GM21360 (cell line): ENCODE data around the gene SHISA6.

Source experiments
- ATAC-seq: cut with Tn5 transposase; IDR thresholded peaks from one replicate; pipeline ENCODE4 v1.9.1; 2021; ENCODE audit warnings: mild to moderate bottlenecking, moderate library complexity; ENCODE audit not compliant: unreplicated experiment

The SHISA6 gene

DNA sequence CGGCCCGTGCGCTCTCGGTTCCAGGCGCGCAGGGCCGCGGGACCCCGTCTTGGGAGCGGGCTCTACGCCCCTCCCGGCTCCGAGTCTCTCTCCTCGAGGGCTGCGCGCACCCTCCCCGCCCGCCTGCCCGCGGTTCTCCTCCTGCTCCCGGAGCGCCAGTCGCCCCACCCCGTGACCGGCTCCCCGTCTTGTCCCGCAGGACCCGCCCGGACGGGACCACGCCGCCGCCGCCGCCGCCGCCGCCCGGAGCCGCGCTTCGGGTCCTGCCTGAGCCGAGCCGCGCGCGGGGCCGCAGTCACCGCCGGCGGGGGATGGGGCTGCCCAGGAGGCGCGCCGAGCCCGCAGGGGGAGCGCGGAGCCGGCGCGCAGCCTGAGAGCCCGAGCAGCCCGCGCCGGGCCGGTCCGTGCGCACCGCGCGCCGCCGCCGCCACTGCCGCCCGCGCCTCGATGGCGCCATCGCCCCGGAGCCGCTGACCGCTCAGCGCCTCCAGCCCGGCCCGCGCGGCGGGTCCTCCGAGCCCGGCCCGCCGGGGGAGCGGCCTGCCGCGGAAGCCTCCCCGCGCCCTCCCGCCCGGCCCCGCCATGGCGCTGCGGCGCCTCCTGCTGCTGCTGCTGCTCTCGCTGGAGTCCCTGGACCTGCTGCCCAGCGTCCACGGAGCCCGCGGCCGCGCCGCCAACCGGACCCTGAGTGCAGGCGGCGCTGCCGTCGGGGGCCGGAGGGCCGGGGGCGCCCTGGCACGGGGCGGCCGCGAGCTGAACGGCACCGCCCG is at the start of gene SHISA6:
TSS of gene SHISA6 (plus strand) at position 373 of the 770 bp plus-strand sequence.
- ATAC-seq, result no peak

DNA sequence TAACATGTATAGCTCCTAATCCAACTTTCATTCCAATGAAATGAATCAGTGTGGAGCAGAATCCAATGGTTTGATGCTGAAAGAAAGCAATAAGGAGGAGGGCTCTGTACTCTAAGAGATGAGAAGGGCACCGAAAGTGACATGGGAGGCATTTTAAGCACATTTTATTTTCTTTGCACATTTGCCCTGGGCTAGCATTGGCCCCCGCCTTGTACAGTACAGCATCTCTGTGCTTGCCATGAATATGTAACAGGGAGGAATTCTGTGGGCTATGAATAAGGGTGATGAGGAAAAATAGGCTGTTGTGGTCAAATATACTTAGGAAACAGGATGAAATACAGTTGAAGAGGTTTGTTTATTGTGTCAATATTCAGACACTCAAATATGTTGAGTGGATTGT is 45.2 kb upstream of the SHISA6 start:
- no peak for ATAC-seq

DNA sequence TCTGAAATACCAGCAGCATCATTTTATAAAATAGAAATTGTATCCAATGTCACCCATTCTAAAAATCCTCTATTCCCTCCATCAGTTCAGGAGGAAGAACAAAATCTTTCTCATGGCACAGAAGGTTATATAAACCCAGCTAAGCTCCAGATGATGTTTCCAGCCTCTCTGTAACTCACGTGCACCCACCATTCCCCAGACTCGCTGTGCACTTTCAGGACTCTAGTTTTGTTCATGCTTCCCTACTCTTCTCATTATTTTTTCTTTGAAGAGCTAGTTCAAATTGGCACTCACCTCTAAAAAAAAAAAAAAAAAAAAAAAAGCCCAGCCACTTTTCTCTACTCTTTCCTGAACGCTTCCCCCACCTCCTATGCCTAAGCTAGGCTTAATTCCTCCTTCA is 36.0 kb upstream of the SHISA6 start:
- no peak for ATAC-seq

DNA sequence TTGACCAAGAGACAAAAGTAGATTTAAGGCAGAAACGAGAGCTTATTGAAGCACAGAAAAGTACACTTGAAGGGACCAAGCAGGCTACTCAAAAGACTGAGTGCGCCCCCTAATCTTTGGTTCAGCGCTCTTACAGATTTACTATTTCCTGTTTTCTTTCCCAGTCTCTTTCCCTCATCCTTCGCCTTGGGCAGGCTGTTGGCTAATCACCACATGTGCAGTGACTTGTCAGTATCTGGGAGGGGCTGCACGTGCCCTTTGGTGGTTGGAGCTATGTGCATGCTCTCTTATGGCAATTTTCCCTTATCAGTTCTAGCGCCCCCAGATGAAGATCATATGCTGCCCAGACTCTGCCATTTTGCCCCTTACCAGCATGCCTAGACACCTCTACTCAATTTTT is 35.4 kb upstream of the SHISA6 start:
- no peak for ATAC-seq

DNA sequence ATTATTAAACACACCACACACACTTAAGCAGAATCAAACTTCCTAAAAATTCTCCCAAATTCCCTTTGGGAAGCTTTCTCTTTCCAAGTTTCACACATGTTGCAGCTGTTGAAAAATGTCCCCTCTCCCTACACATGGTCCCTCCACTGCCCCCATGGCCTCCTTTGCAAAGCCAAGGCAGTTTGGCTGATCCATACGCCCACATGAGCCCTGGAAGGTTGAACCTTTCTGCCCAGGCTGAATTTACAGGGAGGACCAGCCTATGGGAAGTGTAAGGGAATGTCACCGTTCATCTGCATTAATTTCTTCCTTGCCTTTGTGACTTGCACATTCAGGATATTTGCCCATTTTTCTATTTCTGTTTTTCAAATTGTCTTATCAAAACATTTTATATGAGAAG is 31.1 kb upstream of the SHISA6 start:
- ATAC-seq, result no peak

DNA sequence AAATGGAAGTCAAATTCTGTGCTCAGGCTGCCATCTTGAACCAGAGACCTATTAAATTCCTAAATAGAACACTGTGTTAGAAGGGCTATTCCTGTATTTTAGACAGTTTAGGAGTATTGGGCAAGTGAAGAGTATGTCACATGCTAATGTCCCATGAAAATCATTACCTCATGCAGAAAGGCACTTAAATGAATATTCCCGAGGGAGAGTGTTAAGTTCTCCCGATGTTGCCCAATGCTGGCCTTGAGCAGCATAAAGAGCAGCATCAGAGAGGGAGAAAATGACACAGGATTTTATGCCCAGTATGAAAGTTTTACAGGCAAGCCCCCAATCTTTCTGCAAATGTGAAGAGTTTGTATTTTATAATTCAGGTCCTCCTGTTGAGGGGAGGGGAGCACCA is 28.2 kb upstream of the SHISA6 start:
- ATAC-seq, result no peak

DNA sequence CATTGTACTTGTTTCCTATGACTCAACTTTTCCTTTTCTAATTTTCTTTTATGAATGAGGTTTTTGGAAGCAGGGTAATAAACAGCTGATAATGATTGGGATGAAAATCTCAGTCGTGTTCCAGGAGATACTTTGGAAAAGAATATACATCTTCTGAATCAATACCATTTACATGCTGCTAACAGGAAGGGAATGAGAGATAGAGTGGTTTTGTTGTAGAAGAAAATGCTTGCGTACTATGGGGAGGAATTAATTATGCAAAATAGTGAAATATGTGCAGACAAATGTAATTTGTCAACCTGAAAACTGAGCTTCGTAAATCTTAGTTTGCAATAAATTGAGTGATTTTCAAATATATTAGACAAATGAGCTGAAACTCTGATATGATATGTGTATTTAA is 24.0 kb upstream of the SHISA6 start:
- no peak for ATAC-seq

DNA sequence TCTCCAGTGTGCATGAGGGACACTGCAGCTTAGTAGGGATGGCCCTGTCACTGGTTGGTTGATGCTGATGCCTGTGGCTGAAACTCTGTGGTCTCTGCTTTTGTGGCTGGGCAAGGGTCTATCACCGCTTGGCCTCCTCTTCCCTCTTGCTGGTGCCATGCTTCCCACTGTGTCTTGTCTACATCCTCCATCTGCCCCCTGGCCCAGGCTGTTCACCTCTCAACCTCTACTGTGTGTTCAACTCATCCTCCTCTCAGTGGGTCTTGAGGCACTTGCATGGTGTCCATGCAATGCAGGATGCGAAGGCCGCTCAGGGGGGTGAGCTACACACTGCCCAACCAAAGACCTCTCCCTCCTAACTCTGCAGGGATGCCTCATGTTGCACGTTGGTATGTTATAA is 19.8 kb upstream of the SHISA6 start:
- ATAC-seq, result no peak

DNA sequence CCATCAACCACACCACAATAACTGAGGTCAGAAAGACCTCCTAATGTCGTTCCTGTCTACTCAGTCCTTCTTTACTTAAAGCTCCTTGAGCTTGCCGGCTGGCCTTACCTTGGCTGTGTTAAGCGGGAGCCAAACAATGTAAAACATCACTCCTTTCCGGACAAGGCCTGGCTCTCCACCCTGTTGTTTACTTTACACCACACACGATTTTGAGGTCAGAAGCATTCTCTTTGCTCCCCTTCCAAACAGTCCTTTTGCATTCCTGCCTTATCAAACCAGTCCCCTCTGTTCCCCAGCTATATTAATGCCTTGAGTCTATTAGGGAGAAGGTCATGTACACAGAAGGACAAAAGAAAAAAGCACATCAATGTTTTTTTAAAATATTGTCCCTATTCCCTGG is 19.3 kb upstream of the SHISA6 start:
- ATAC-seq, result no peak

DNA sequence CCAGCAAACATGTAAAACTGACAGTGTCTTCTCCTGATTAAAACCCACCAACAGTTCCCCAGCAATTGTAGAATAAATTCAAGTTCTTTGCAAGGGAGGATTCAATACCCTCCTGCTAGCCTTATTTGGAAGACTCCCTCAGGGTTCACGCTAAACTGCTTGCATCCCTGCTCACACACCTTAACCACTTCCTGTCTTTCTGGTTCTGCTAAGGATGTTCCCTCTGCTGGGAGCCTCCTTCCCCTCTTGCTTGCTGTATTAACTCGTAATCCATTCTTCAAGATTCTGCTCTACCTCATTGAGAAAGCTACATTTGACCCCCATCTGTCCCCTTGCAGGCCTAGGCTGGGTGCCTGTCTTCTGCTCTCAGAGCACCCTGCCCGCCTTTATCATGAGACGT is 2.3 kb upstream of the SHISA6 start:
- ATAC-seq, result no peak

DNA sequence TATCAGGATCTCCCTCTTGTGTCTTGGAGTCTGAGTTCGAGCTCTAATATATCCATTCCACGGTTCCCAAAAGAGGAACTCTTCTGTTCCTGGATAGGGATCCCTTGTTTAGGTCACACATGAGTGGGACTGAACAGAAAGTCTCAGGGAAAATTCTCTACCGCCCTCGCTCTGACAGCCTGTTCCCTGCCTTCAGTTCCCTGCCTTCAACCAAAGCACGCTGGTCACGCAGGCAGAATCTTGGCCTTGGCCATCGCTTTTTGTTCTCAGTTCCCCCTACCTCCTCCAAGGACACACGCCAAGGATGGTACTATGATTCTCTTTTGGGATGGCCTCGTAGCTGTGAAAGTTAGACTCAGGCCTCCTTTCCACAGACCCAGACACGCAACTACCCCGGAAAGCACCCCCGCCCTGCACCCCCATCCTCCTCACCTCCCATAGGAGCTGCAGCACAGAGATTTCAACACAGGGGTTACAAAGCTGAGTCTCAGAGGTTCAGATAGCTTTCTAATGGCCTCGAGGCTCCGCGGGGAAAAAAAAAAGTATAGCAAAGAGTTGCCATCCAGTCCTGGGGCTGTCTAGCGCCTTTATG is 1.5 kb upstream of the SHISA6 start:
- no peak for ATAC-seq

DNA sequence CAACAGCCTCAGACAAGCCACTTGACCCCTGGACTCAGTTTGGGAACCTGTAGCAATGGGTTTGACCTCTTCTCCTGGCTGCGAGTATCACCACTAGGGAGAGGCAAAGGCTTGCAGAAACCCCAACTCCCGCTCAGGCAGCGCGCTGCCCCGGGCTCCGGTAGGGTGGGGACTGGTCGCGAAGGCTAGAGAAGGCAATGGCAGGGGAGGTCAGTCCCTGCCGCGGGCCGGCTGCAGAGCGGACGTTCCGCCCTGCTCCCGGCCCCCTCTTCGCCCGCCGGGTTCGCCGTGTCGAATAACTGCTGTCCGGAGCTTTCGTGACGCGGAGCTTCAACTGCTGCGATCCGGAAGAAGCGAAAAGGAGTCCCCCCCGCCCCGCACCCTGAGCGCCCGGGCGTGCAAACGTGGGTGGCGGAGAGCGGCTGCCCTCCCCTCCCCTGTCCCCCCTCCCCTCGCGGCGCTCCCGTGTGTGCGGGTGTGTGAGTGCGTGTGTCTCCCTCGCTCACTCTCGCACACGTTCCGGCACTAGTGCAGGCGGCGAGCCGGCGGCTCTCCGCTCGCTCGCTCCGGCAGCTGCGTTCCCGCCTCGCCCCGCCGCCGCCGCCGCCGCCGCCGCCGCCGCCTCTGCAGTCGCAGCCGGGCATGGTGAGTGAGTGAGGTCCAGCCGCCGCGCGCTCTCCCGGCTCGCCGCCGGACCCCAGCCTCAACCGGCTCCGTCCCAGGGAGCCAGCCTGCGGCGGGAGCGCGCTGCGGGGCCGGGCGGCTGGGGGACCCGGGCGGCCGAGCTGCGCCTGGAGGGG is 772 bp upstream of the SHISA6 start:
- ATAC-seq, result no peak

DNA sequence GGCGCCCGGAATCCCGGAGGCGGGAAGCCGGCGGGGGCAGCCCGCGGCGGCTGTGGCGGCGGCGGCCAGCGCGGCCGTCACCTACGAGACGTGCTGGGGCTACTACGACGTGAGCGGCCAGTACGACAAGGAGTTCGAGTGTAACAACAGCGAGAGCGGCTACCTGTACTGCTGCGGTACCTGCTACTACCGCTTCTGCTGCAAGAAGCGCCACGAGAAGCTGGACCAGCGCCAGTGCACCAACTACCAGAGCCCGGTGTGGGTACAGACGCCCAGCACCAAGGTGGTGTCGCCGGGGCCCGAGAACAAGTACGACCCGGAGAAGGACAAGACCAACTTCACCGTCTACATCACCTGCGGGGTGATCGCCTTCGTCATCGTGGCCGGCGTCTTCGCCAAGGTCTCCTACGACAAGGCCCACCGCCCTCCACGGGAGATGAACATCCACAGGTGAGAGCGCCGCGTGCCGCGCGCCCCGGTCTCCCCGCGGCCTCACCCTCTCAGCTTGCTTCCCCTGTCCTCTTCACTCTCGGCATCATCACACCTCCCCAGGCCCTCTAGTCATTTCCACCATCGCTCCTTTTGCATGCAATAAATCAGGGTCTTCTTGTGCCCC is 706 bp downstream of the SHISA6 start:
- ATAC-seq, result no peak

DNA sequence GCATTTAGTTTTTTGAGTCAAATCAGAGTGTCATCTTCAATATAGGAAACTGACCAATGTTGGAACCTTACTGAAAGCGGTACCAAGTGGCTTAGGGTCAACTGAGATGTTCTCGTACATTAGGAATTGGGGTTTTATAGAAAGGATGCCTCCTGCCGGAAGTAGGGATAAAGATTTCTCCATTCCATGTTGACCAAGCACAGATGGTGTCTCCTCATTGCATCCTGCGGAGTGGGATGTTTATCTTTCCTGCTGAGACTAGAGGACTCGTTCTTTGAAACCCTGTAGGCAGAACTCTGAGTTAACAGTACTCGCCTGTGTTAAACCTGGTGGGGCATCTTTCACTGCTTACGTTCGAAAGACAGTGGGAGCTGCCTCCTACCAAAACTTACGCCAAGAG is 1.4 kb downstream of the SHISA6 start:
- ATAC-seq, result no peak

DNA sequence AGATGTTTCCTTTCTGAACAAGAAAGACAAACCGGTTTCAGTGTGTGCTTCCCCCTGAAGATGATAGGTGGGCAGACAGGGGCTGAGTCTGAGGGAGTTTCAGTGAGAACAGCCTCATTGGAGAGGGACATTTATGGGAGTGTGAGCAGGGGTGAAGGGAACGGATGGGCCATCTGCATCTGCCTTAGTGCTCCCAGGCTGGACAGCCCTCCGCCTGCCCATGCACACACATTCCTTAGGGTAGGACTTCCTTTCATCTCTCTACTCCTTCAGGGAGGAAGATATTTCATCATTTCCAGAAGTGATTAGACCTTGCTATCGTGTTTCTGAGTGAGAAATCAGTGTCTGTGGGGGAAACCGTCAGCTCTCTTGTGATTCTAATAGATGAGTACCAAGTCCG is 3.8 kb downstream of the SHISA6 start:
- ATAC-seq, result no peak

DNA sequence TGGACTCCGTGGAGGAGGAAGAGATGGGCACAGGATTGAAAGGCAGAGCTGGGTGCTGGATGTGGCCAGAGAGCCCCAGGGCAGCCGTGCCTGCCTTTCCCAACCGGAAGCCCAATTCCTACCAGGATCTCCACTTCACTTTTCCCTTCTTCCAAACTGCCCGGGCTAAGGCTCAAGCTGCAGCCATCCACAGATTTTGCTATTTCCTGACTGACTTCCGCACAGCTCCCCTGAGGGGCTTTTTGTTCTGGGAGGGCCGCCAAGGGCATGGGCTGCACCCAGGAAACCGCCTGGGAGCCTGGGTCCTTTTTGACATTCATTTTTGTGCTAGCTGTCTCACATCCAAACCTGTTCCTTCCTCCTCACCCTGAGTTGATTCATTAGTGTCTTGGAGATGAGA is 4.2 kb downstream of the SHISA6 start:
- no peak for ATAC-seq

DNA sequence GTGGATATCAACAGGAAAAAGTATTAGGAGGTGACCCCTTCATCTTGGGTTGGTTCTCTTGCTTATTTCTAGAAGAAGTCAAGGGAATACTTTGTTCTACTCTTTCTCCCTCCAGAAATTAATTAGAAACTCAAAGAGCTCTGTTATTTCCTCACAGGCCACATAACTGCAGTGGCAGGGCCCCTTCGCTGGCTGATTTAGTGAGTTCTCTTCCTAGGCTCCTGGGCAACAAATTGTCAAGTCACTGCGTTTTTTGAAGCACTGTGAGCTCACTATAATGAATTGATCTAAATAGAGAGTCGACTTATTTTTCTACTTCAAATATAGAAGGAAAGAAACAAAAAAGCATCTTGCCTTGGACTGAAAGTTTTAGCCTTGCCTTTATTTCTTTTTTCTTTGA is 4.8 kb downstream of the SHISA6 start:
- ATAC-seq, result no peak

DNA sequence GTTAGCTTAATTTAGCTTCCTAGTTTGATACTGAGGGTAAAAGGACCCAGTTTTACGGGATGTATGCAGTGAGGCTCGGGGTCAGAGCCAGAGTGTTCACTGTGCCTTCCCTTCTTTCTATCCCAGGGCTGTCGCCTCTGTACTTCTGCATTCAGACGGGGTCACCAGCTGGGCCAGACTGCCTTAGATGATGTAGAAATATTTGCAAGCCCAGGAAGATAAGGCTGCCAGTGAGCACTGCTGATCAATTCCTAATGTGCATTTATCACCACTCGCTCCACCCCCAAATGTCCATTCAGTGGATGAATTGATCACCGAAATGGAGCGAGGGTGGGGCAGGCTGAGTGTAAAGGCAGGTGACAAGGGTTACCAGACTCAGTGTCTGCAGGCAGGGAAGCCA is 9.1 kb downstream of the SHISA6 start:
- ATAC-seq, result no peak

DNA sequence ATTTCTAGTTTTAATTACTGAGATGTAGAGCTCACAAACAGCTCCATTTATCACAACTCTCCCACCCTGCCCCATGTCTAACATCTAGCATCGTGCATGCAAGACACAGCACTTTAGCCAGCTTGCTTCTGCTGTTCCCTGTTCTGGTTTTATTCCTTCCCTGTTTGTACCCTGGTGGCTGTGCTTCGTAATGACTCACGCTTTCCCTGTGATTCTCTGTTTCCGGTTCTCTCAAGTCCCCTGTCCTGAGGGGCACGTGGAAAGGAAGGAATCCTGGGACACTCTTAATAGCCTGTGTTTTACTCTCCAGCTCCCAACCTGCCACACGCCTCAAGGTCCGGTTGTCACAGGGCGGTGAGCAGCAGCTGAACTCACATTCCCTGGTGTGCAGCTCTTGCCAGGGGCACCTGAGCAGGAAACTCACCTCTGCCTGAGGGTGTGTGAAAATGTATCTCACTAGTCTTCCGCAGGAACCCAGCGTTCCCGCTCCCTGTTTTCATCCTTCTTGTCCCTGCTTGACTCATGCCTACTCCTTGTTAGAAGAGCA is 10.6 kb downstream of the SHISA6 start:
- ATAC-seq, result no peak

DNA sequence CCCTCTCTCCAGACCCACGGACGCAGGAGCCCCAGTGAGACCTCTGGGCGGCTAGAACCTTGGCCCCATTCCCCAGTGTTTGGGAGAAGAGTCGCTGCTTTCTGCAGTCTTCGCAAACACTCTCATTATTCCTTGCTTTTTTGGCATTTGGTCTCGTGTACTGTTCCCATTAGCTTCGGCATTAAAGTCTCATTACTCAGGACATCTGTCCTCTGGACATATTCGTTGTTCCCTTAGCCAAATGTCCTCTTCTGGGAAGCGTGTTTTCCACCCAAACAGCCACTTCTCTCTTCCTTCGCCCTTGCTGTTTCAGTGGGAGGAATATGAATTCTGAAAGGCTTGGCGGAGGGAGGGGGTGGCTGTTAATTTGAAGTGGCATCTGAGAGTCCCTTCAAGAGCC is 11.1 kb downstream of the SHISA6 start:
- ATAC-seq, result no peak

DNA sequence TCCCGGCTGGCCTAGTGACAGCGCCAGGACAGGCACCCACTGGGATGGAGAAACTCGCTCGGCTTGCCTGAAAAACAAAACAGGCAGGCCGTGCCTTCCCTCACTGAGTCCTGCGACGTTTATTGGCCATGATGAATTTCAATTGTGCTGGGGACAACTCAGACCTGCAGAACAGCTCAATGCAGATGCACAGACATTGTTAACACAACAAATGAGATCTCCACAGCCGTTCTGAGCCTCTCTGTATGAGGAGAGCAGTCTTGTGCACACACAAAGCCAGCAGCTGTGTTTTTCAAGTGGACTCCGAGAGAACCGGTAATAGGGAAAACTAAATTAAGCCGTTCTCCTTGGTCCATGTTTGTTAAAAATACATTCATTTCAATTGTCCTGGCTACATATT is 15.9 kb downstream of the SHISA6 start:
- no peak for ATAC-seq
